ENCODE data around the gene MAP2K2.
"Not testable (repeated sequence)": the region's sequence is repeated elsewhere in the genome, so short reads cannot be mapped to it uniquely, and the experiment has no call there.

MAP2K2 gene

DNA sequence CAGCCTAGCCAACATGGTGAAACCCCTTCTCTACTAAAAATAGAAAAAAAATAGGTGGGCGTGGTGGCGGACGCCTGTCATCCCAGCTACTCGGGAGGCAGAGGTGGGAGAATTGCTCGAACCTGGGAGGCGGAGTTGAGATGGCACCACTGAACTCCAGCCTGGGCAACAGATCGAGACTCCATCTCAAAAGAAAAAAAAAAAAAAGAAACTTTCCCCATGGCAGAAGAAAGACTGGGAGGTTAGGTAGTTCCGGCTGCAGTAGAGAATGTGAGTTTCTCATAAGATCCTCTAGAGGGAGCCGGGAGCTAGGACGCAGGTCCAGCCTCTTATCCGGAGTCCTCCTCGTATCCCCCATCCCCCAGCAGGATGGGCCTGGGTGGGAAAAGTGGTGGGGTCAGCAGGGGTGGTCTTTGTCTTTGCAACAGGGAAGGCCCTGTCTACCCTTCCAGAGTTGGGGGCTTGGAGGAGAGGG, 16.4 kb upstream of the MAP2K2 start:
- in situ Hi-C loops (cut with HindIII; ENCODE audit: low sequenced_read_pairs), result no loop called here
- peak; percentile 59 for DNase-seq (ENCODE audit: low read depth, low spot score)
- TF ChIP-seq, protein P1, sequence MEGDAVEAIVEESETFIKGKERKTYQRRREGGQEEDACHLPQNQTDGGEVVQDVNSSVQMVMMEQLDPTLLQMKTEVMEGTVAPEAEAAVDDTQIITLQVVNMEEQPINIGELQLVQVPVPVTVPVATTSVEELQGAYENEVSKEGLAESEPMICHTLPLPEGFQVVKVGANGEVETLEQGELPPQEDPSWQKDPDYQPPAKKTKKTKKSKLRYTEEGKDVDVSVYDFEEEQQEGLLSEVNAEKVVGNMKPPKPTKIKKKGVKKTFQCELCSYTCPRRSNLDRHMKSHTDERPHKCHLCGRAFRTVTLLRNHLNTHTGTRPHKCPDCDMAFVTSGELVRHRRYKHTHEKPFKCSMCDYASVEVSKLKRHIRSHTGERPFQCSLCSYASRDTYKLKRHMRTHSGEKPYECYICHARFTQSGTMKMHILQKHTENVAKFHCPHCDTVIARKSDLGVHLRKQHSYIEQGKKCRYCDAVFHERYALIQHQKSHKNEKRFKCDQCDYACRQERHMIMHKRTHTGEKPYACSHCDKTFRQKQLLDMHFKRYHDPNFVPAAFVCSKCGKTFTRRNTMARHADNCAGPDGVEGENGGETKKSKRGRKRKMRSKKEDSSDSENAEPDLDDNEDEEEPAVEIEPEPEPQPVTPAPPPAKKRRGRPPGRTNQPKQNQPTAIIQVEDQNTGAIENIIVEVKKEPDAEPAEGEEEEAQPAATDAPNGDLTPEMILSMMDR (IDR thresholded peaks at IDR 0.05; ENCODE audit: low read depth, low read length), result peak; percentile 74
- H3K4me3 ChIP-seq (ENCODE audit: low read depth, low read length), result no peak overlapping the region

DNA sequence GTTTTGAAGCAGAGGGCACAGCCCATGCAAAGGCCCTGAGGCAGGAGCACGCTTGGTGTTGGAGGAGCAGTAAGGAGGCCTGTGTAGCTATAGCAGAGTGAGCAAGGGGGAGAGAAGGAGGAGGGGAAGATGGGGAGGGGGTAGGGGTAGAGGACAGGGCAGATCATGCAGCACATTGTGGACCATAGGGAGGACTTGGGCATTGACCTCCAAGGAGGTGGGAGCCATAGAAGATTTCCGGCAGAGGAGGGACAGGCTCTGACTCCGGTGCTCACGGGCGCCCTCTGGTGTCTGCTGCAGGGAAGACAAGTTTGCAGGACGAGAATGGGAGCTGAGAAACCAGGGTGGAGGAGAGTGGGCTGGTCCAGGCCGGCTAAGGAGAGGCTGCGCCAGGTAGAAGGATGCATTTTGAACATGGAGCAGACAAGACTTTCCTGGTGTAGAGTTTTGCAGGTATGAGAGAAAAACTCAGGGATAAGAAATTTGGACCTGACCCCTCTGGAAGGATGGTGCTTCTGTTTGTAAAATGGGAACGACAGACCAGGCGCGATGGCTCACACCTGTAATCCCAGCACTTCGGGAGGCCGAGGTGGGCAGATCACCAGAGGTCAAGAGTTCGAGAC, 15.8 kb upstream of the MAP2K2 start:
- in situ Hi-C loops (cut with HindIII; ENCODE audit: low sequenced_read_pairs), result no loop called here
- TF ChIP-seq, protein P1 (IDR thresholded peaks at IDR 0.05; ENCODE audit: low read depth, low read length), result peak; percentile 90
- DNase-seq (ENCODE audit: low read depth, low spot score), result peak; percentile 35
- H3K4me3 ChIP-seq (ENCODE audit: low read depth, low read length), result no peak overlapping the region

DNA sequence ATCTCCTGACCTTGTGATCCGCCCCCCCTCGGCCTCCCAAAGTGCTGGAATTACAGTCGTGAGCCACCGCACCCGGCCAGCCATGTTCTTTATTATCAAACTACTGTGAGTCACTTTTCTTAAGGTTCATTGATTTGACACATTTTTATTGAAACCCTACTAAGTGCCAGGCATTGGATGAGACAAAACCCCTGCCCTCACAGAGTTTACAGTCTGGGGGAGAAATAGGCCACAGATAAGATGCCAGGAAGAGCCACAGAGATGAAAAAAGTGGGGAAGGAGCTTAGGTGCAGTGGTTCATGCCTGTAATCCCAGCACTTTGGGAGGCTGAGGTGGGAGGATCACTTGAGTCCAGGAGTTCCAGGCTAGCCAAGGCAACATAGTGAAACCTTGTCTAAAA, 14.5 kb upstream of the MAP2K2 start:
- no peak overlapping the region for H3K4me3 ChIP-seq (ENCODE audit: low read depth, low read length)
- DNase-seq (ENCODE audit: low read depth, low spot score), result no peak
- TF ChIP-seq, protein P1 (IDR thresholded peaks at IDR 0.05; ENCODE audit: low read depth, low read length), result no peak
- in situ Hi-C loops (cut with HindIII; ENCODE audit: low sequenced_read_pairs), result no loop called here

DNA sequence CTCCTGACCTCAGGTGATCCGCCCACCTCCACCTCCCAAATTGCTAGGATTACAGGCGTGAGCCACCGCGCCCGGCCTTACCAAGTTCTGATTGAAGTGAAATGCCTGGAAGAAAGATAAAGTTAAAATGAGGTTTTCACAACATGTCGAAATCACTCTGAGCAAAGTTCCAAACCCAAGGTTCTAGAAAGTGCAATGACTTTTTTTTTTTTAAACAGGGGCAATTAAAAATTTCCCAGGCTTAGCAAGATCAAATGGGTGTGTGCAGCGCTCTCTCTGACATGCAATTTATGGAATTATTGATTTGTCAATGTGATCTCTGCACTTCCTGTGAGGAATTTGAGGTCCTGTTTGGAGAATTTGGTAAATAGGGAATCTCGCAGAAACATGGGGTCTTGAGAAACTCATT, 12.8 kb upstream of the MAP2K2 start:
- TF ChIP-seq, protein P1 (IDR thresholded peaks at IDR 0.05; ENCODE audit: low read depth, low read length), result no peak
- H3K4me3 ChIP-seq (ENCODE audit: low read depth, low read length), result no peak overlapping the region
- no peak for DNase-seq (ENCODE audit: low read depth, low spot score)
- in situ Hi-C loops (cut with HindIII; ENCODE audit: low sequenced_read_pairs), result no loop called here

DNA sequence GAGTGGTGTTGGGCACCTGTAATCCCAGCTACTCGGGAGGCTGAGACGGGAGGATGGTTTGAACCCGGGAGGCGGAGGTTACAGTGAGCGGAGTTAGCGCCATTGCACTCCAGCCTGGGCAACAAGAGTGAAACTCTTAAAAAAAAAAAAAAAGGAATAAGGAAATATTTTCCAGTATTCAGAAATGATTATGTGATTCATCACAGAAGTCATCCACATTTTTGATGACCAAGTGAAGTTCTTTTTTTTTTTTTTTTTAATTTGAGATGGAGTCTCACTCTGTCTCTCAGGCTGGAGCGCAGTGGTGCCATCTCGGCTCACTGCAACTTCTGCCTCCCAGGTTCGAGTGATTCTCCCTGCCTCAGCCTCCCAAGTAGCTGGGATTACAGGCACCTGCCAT, 11.5 kb upstream of the MAP2K2 start:
- DNase-seq (ENCODE audit: low read depth, low spot score); H3K4me3 ChIP-seq (ENCODE audit: low read depth, low read length); in situ Hi-C loops (cut with HindIII; ENCODE audit: low sequenced_read_pairs): not testable (repeated sequence)

DNA sequence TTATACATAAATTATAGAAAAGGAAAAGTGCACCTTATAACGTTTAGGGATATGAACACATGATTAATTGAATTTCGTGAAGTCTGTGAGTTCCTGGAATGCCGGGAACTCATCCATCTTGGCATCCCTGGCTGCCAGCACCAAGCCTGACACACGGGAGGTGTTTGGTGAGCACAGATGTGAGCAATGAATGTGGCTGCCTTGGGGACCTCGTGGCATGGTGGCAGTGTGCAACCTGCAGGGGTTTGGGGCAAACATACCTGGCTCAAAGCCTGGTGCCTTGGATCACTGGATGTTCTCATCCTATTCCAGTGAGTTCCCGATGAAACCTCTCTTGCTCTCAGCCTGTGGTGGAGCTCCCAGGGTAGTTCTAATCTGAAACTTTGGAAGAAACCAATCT, 10.4 kb upstream of the MAP2K2 start:
- DNase-seq (ENCODE audit: low read depth, low spot score), result no peak
- no peak overlapping the region for H3K4me3 ChIP-seq (ENCODE audit: low read depth, low read length)
- in situ Hi-C loops (cut with HindIII; ENCODE audit: low sequenced_read_pairs), result no loop called here
- TF ChIP-seq, protein P1 (IDR thresholded peaks at IDR 0.05; ENCODE audit: low read depth, low read length), result no peak

DNA sequence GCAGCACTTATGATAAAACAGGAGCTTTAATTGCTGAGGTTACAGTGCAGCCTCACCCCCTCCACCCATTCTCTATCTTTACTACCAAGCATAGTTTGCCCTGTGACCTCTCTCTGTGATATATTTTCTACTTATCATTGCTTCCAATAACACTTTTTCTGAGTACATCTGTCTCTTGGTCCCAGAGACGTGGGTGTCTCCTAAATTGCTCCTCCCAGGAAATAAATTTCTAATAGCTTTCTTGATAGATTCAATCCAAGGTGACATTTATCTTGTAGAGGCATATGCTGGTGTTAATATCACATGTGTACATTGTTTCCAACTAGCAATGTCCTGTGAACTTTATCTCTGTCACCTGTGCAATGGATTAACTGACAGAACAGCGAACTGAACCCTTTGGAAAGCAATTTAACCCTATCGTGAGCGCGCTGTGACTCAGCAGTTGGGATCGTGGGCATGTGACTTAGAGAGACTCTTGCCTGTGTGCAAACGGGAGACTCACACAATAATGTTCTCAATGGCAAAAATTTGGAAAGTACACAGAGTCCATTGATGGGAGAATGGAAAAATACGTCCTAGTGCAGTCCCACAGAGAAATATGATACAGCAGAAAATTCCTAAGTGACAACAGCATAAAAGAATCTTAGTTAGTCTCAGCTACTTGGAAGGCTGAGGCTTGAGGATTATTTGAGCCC, 7.0 kb upstream of the MAP2K2 start:
- in situ Hi-C loops (cut with HindIII; ENCODE audit: low sequenced_read_pairs), result no loop called here
- no peak overlapping the region for H3K4me3 ChIP-seq (ENCODE audit: low read depth, low read length)
- TF ChIP-seq, protein P1 (IDR thresholded peaks at IDR 0.05; ENCODE audit: low read depth, low read length), result no peak
- peak; percentile 77 for DNase-seq (ENCODE audit: low read depth, low spot score)

DNA sequence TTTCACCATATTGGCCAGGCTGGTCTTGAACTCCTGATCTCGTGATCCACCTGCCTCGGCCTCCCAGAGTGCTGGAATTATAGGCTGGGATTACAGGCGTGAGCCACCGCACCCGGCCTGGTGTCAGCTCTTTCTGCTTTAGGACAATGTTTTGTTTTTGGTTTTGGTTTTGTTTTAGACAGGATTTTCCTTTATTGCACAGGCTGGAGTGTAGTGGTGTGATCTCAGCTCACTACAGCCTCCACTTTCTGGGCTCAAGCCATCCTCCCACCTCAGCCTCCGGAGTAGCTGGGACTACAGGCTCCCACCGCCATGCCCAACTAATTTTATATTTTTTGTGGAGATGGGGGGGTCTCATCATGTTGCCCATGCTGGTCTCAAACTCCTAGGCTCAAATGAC, 5.1 kb upstream of the MAP2K2 start:
- in situ Hi-C loops (cut with HindIII; ENCODE audit: low sequenced_read_pairs); H3K4me3 ChIP-seq (ENCODE audit: low read depth, low read length); DNase-seq (ENCODE audit: low read depth, low spot score): not testable (repeated sequence)

DNA sequence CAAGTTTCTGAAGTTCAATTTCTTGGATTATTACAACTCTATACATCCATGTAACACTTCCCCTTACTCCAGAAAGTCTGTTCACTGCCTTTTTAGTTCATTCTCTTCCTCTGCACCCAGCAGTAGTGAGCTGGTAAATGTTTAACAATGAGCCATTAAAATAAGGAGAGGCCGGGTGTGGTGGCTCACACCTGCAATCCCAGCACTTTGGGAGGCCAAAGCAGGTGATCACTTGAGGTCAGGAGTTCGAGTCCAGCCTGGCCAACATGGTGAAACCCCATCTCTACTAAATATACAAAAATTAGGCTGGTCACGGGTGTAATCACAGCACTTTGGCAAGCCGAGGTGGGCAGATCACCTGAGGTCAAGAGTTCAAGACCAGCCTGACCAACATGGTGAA, 3.4 kb upstream of the MAP2K2 start:
- H3K4me3 ChIP-seq (ENCODE audit: low read depth, low read length); DNase-seq (ENCODE audit: low read depth, low spot score); in situ Hi-C loops (cut with HindIII; ENCODE audit: low sequenced_read_pairs): not testable (repeated sequence)

Measured in astrocyte of the spinal cord (primary cell).